LNCaP clone FGC (cell line): ENCODE data around the gene CYP4X1.
"Not testable (repeated sequence)": the region's sequence is repeated elsewhere in the genome, so short reads cannot be mapped to it uniquely, and the experiment has no call there.

Source experiments
- DNase-seq: peaks from one replicate; pipeline ENCODE4 v3.0.0-alpha.2; 2011; ENCODE audit warnings: low read depth
- H3K4me3 ChIP-seq: 2 replicates; pipeline ENCODE4 v1.5.1; 2011; ENCODE audit warnings: mild to moderate bottlenecking, low read depth, low read length, control low read depth
- TF ChIP-seq, protein P1 (sequence below): IDR thresholded peaks from 2 replicates; pipeline ENCODE4 v1.5.1; 2012; ENCODE audit warnings: mild to moderate bottlenecking; ENCODE audit not compliant: control insufficient read depth, insufficient read depth; ENCODE audit errors: extremely low read depth

The CYP4X1 gene

DNA sequence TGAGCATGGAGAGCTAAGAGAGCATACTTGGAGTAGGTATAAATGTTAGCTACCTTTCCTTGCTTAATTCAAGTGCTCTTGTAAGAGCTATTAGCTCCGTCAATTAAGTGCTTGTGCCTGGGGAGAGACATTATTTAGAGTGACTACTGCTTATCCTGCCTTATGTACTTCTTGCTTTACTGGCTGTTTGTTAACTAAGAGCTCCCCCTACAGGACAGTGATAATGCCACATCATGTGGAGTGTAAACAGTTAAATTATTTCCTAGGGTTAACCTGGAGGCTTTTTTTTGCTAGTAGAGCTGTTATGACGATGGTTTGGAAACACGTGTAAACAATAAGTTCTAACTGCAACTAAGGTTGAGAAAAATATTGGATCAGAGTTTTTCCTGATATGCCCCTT lies 68.0 kb downstream of the CYP4X1 start:
- TF ChIP-seq, protein P1, sequence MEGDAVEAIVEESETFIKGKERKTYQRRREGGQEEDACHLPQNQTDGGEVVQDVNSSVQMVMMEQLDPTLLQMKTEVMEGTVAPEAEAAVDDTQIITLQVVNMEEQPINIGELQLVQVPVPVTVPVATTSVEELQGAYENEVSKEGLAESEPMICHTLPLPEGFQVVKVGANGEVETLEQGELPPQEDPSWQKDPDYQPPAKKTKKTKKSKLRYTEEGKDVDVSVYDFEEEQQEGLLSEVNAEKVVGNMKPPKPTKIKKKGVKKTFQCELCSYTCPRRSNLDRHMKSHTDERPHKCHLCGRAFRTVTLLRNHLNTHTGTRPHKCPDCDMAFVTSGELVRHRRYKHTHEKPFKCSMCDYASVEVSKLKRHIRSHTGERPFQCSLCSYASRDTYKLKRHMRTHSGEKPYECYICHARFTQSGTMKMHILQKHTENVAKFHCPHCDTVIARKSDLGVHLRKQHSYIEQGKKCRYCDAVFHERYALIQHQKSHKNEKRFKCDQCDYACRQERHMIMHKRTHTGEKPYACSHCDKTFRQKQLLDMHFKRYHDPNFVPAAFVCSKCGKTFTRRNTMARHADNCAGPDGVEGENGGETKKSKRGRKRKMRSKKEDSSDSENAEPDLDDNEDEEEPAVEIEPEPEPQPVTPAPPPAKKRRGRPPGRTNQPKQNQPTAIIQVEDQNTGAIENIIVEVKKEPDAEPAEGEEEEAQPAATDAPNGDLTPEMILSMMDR = peak; percentile 30
- not testable (repeated sequence) for DNase-seq, H3K4me3 ChIP-seq
